Pons (tissue), 1 donor: ENCODE data around the gene SDF2.
A peak's percentile ranks its signal among the peaks of the same experiment; 100 is the strongest.

Source experiments
- DNase-seq: peaks from one replicate; pipeline ENCODE4 v3.0.0-alpha.2; 2016; ENCODE audit warnings: low spot score

SDF2 gene, protein sequence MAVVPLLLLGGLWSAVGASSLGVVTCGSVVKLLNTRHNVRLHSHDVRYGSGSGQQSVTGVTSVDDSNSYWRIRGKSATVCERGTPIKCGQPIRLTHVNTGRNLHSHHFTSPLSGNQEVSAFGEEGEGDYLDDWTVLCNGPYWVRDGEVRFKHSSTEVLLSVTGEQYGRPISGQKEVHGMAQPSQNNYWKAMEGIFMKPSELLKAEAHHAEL

DNA sequence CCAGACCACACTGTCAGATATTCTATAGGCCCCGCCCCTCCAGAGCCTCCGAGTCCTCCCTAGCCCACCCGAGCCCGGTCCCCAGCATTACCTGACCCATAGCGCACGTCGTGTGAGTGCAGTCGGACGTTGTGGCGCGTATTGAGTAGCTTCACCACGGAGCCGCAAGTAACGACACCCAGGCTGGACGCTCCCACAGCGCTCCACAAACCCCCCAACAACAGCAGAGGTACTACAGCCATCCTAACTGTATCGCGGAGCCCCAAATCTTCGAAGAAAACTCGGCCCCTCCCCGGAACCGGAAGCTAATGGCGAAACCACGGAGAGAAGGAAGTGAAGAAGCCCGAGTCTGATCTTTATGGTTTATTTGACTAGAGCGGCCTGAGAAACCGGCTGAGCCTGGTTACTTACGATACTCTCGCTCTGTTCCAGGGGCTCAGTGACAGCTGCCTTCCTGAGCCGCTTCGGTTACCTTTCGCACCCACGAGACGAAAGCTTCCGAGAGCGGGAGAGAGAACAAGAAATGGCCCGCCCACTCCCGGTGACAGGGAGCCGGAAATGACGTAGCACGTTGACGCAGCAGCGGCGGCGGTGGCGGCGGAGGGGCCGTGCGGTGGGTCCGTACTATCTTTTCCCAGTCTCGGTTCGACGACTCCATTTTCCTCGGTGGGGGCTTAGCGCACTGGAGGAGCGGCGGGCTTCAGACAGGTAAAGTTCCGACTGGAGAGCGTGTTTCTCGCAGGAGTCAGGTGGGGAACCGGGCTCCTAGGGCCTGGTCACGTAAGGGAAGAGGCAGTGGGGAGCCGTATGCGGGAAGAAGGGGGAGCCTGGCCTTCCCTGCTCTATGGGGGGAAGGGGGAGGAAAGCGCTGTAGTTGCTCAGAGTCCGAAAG is at the start of gene SDF2, which contains the start of gene SUPT6H:
SDF2 (minus strand) TSS at position 272 of the 892 bp plus-strand sequence; CDS start at position 242, 30 bp downstream.
SUPT6H (plus strand) TSS at position 571 of the 892 bp plus-strand sequence. CDS start 11,197 bp downstream, outside the sequence.
- peak; percentile 91 for DNase-seq

DNA sequence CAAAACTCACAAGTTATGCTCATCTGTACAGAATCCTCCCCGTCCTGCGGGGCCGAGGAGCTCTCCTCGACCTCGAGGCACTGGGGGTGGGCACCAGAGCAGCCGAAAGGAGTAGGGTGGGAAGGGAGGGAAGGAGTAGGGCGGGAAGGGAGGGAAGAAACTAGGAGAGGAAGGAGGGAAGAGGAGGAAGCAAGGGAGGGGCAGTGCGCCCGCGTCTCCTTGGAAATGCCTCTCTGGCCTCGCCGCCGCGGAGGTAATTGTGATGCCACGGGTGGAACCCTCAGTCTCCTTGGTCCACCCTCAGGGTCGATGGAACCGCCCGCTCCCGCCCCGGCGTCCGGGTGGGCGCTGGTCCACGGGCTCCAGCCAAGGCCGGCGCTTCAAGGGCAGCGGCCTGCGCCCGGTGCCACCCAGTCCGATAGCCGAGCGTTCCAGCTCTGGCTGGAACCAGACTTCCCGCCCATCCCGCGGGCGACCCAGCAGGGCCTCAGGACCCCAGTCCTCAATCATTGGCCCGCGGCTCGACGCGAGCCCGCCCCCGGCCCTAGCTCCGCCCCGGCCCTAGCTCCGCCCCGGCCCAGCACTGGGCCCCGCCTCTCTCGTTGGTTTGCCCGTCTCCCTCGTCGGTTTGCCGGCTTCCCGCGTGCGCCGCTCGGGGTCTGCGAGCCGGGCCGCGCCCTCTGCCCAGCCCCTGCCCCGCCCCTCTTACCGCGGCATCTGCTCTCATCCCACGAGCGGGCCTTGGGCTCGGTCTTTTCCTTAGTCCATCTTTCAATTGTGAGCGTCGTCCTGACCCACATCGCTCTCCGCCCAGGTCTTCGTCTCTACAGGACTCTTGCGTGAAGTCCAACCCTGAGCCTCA is 49.4 kb upstream of the SDF2 start:
- DNase-seq: peak; percentile 75

DNA sequence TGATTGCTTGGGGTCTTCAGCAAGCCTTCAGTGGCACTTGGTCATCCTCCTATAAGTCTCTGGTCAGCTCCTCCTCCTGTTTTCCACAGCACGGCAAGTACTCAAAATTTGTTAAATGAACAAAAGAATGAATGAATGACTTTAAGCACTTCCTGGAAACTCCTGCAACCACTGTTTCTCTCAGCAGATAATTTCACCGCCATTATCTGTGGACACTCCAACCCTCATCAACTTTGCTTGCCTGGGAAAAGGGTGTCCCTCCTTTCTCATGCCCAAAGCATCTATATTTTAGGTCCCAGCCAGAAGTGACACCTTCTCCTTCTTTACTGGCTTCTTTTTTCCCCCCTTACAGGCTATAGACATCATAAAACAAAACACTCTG is 45.6 kb upstream of the SDF2 start:
- DNase-seq: no peak

DNA sequence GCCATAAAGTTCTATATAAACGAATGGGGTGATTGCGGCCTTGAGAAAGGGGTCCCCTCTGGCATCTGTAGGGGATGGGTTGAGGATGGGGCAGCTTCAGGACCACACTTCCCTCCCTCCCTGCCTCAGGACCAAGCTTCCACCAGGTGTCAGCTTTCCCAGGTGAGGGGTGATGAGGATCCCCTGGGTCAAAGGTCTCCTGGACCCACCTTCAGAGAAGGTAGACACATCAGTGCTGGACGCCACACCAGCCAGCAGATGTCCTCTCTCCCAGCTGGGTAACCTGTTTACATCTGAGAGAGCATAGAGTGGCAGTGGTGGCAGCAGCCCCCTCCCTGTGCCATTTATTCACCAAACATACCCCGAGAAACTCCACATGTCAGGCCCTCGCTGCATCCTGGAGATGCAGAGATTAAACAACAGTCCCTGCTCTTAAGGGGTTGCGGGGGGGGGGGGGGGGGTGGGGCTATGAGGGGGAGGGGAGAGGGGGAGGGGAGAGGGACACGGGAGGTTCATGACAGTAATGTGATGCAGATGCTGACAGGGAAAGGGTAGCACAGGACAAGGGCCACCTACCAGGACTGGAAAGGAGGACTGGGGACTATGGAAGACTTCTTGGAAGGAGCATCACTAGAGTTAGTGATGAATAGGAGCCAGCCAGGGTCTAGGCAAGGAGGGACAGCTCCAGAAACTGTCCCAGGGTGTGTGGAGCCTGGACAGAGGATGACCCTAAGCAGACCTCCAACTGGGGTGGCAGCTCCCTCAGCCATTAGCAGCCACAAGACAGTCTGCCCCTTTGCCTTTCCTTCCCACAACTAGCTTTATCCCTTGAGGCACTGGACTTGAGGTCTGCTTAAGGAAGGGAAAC is 45.0 kb upstream of the SDF2 start:
- DNase-seq: no peak

DNA sequence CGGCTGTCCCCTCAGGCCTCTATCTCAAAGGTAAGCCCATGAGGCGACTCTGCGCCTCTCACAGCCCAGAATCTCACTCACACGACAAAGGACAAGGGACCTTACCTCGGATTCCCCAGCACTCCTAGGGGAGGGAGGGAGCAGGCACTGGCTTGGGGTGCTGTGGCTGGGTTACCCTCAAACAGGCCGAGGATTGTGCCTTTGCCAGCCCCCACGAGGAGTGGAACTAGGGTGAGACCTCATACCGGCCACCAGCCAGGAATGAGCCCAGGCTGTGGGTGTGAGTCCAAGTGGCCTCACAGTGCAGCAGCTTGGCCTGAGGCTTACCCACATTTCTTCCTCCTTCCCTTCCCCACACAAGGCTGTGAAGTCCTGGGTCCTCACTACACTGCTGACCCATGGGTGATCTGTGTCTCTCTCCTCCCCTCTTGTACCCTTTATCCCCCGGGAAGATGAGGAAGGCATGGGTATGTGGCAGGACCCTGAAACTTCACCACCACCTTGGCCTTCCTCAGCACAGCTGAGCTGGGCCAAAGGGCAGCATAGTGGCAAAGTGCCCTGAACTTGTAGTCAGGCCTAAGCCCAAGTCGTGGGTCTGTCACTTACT is 44.1 kb upstream of the SDF2 start:
- no peak for DNase-seq

DNA sequence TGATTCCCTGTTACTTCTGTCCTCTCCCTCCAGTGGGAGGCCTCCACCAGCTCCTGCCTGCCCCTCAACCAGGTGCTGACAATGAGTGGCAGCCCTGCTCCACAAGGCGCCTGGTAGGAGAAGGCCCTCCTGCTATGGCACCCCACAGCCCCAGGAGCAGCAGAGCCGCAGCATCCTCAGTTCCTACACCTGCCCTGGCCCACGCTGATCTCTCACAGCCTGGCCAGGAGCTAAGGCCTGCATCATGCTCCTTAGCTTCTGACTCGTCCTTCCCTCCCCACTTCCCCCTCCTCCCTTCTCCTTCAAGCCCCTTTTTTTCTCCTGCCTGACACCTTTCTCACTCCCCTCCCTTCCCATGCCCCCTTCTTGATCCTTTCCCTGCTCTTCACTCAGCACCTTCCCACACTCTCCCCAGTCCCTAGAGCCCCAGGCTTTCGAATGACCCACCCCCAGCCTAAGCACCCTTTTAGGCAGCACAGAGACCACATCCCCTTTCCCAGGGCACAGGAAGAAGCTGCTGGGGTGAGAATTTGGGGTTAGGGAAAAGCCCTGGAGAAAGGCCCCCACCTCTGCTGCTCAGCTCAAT is 43.5 kb upstream of the SDF2 start:
- no peak for DNase-seq

DNA sequence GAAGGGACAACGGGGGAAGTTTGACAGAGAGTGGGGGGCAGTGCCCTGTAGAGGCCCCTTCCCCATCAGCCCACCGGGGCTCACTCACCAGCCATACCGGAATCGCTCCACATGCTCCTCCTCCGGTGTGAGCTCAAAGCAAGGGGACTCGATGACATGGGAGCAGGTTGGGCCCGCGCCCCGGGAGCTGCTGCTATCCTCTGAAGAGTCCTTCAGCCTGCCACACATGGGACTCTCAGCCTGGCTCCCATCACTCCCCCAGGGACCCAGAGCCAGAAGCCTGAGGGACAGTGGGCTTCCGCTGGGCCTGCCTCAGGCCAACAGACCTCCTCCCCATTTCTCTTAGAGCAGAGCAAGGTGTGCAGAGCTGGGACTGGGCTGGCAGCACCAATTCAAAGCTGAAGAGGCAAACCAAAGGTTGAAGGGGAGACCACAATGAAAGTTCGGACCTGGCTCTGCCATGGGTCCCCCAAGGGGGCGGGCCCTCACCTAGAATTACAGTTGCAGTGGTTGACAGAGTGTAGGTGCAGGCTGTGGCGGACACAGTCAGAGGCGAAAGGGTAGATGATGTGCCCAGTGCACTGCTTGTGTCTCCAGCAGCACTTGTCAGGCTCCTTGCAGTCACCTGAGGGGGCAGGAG is 42.6 kb upstream of the SDF2 start:
- no peak for DNase-seq

DNA sequence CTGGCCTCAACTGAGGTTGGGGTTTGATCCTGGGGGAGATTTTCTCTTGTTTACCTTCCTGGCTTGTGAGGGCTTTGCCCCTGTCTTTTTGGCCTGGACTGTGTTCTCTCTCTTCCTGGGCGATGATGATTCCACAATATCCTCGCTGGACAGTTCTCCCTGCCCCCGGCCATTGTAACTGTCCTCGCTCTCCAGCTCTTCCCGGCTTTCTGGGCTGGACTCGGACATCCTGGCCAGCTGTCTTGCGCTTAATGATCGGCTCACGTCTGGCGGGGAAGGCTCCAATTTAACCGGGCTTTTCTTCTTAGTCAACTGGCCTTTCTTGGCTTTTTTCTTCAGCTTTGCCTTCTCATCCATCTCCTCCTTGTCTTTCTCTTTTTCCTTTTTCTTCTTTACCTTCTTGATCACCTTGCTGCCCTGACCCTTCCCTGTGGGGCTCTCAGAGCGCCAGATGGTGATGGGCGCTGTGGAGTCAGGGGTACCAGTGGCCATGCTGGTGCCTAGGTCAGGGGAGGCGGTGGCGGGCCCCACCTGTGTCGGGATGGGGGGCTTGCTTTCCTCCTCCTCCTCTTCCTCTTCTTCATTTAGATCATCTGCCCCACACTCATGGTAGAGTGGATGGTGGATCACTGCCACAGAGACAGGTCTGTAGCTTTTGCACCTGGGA is 42.0 kb upstream of the SDF2 start:
- no peak for DNase-seq

DNA sequence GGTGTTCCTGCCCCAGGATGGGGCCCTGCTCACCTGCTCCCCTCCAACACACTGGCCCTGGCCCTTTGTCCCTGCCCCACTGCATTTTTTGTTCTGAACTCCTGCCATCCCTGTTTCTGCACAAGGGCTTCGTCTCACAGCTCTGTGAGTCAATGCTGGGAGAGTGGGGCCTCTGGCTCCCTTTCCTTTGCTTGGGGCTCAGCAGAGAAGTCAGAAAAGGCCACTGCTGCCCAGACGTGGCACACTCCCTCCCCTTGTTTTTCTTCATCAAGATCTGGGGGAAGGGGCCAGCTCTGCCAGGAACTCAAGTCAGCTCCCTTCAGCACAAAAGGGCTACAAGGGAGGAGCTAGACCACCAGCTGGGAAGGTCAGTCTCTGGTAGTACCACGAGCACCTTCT is 41.0 kb upstream of the SDF2 start:
- no peak for DNase-seq

DNA sequence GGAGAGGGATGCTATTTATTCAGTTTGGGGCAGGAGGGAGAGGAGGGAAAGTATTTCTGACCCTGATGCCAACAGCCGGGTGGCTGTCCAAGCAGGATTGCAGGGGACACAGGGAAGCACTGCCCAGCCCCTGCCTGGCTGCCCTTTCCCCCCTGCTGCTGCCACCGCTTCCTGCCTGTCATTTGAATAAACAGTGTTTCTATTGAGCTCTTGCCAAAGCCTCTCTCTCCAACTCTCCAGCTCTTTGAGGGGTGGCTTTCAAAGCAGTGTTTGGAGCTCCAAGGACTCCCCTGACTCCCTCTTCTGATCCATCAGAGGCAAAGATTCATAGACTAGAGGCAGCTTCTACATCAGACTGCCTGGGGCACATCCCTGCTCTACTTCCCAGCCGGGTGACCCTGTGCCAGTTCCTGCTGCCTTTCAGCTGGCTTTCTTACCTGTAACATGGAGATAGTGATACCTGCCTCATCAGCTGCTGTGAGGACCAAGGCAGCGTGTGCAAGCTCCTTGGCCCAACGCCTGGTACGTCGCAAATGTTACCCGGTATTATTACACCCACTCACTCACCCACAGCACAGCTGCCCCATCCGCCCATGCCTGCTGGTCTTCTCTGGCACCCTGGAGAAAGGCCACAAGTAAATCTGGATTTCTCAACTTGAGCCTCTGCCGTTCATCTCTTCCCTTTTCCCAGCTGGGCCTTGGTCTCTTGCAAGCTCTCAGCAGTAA is 40.5 kb upstream of the SDF2 start:
- peak; percentile 92 for DNase-seq

DNA sequence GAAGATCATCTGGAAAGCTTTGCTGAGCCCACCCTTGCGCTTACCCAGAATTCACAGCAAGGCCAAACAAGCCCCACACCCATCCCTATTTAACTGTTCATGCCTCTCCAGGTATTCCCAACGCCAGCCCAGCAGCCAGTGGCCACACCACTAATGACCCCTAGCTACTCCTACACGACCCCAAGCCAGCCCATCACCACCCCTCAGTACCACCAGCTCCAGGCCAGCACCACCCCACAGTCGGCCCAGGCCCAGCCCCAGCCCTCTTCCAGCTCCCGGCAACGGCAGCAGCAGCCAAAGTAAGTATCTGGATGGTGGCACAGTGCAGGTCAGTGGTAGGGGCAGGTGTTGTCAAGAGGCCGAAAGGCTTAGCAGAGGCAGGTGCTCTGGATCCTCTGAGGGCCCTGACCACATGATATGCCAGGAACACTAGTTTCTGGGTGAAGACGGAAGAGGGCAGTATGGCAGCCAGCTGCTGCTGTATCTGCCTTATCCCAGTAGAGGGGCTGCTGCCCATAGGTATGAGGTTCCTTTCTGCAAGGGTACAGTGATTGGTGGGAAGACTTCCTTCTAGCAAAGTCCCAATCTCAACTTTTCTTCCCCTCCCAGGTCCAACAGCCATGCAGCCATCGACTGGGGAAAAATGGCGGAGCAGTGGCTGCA is 39.3 kb upstream of the SDF2 start:
- no peak for DNase-seq

DNA sequence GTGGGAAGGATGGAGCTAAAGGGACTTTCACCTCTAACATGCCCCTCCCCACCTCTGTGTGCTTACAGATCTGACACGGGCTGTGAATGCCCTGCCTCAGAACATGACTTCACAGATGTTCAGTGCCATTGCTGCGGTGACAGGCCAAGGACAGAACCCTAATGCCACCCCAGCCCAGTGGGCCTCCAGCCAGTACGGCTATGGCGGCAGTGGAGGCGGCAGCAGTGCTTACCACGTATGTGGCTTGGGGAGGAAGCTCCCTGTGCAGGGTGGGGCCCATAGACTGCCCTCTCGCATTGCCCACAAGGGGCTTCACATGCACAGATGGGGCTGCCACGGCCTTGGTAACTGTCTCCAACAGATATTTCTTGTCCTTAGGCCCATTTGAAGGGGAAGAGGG is 38.6 kb upstream of the SDF2 start:
- no peak for DNase-seq

DNA sequence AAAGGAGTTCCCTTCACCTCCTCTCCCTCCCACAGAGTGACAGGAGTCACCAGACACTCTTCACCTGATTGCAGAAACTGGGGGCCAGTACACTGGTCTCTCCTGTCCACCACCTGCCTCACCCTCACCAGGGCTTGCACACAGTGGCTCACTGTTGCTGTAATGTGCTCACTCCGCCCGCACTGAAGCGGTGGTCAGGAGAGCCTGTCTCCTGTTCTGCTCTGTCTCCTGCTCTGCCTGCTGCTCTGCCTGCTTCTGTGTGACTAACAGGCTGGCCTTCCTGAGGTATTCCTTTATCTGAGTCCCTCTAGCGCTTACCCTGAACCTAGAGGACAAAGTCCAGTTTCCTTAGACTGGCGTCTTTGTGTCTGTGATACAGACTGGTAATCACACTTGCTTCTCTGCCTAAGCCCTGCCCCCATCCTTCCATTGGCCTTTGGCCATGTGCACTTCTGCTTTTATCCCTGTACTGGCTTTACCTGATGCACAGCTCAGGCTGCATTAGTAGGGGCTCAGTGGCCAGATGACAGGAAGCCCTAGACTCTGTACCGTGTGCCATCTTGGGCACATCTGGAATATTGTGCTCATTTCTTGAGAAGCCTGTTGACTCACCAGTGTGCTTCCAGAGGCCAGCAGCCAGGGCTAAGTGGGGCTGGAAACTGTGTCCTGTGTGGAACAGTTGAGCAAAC is 36.7 kb upstream of the SDF2 start:
- no peak for DNase-seq

DNA sequence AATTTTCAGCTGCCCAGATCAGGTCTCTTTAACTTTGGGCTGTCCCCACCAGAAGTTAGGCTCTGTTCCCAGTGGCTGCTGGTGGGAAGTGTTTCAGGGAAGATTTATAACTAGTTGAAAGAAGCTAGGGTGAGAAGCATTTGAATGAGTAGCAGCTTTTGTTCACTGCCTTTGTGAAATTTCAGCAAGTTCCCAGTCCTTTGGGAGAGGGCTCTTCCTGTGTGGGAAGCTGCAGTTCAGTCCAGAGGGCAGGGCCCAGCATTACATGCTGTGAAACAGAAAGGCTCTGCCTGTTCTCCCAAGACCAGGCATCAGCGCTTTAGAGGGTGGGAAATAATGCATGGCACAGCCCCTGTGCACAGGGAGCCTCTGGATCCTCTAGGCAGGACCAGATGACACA is 32.2 kb upstream of the SDF2 start:
- DNase-seq: peak; percentile 36

DNA sequence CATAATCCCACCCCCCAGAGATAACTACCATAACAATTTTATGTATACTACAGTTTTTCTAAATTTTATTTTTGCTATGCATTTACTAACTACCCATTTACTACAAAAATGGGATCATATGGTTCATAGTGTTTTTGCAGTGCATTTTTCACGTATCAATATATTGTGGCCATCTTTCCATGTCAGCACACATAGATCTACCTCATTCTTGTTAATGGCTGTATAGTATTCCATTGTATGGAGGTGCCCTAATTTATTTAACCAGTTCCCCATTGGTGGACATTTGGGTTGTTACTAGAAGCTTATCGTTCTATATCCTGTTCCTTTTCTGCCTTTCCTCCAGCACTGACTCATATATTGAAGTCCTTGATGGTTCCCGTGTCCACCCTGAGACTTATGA is 27.3 kb upstream of the SDF2 start:
- no peak for DNase-seq

DNA sequence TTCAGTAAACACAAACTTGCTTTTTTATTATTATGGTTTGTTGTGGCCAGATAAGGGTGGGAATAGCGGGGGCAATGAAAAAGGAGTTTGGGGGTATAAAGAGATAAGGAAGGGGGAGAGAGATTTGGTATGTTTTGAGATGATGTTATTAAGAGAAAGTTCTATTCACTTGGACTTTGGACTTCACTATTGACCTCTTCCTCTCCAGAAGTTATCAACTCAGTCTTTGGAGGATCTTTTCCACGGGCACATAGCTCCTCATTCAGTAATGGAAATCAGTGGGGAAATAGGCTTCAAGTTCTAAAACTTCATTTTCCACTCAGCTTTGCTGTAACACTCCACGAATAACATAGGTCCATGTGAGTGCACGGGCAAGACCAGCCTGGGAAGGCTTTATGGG is 26.8 kb upstream of the SDF2 start:
- no peak for DNase-seq

DNA sequence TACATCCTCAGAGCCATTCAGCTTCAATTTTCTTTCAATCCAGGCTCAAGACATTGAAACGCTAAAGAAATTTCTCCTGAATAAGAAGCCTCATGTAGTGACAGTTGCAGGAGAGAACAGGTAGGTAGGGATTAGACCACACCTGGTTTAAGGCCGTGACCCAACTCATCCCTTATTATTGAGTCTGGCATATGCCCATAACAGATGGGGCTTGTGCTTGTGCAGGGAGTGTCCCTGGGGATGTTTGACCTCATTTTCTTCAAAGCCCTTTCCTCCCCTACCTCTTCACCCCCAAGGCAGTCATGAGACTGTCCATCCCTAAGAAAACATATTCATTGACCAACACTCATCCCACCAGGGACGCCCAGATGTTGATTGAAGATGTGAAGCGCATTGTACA is 24.6 kb upstream of the SDF2 start:
- no peak for DNase-seq

DNA sequence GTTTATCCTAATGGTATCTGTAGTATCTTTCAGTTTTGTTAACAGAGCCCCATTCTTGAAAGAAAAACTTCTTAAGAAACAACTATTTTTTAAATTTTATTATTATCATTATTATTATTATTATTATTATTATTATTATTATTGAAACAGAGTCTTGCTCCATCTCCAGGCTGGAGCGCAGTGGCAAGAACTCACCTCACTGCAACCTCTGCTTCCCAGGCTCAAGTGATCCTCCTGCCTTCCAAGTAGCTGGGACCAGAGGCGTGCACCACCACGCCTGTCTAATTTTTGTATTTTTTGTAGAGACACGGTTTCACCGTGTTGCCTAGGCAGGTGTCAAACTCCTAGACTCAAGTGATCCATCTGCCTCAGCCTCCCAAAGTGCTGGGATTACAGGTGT is 23.7 kb upstream of the SDF2 start:
- no peak for DNase-seq
